HG03432 (cell line): ENCODE measurements around the gene NAA35.

Source experiments
- ATAC-seq: cut with Tn5 transposase; IDR thresholded peaks from one replicate; pipeline ENCODE4 v1.9.1; 2021; ENCODE audit warnings: mild to moderate bottlenecking, moderate library complexity; ENCODE audit not compliant: unreplicated experiment

NAA35 gene

GRCh38 chr9:86057491-86057890 lies 116.5 kb downstream of the NAA35 start:
- no peak for ATAC-seq

GRCh38 chr9:86061972-86062739 lies 121.2 kb downstream of the NAA35 start:
- ATAC-seq = no peak

- peak; percentile 55 for ATAC-seq
These were observed 122.1 kb downstream of the NAA35 start for GRCh38 chr9:86062845-86063693.

GRCh38 chr9:86064220-86064619 lies 123.3 kb downstream of the NAA35 start:
- ATAC-seq = no peak

GRCh38 chr9:86069206-86069869 lies 128.4 kb downstream of the NAA35 start:
- ATAC-seq = no peak
